ENCODE data around the gene PACS2.

Gene PACS2

GRCh38 chr14:105387530-105387922 is 73.0 kb downstream of the PACS2 start:
- Histone ChIP-seq H3K27ac (no peak overlapping the region), H4K20me1 (ENCODE audit: insufficient read depth) (no peaks in the 10 kb centered on the region), H3K36me3 (ENCODE audit: insufficient read depth) (no peaks in the 10 kb centered on the region), H3K79me2 (ENCODE audit: insufficient read depth, low read depth) (no peaks in the 10 kb centered on the region), H3K9ac (no peak overlapping the region), H3K27me3 (ENCODE audit: insufficient read depth, low read depth) (no peaks in the 10 kb centered on the region), H3K4me1 (ENCODE audit: low read depth, poor library complexity, severe bottlenecking) (no peaks in the 10 kb centered on the region), H2AFZ (ENCODE audit: low read depth) (no peak overlapping the region), H3K4me3 (IDR thresholded peaks at IDR 0.05; ENCODE audit: insufficient read depth, low read depth, low read length) (no peak overlapping the region), H3K4me2 (no peak overlapping the region)
- TF ChIP-seq CTCF (conservative IDR thresholded peaks at IDR 0.05; ENCODE audit: low read depth, low read length): no peak

GRCh38 chr14:105388110-105388951 is 73.8 kb downstream of the PACS2 start:
- H3K27me3 ChIP-seq (ENCODE audit: insufficient read depth, low read depth): no peaks in the 10 kb centered on the region
- no peak overlapping the region for H3K27ac ChIP-seq
- no peak overlapping the region for H3K9ac ChIP-seq
- no peak for TF ChIP-seq CTCF (conservative IDR thresholded peaks at IDR 0.05; ENCODE audit: low read depth, low read length)
- no peak overlapping the region for H3K4me2 ChIP-seq
- H2AFZ ChIP-seq (ENCODE audit: low read depth): no peak overlapping the region
- H3K36me3 ChIP-seq (ENCODE audit: insufficient read depth): no peaks in the 10 kb centered on the region
- no peak overlapping the region for H3K4me3 ChIP-seq (IDR thresholded peaks at IDR 0.05; ENCODE audit: insufficient read depth, low read depth, low read length)
- H3K79me2 ChIP-seq (ENCODE audit: insufficient read depth, low read depth): no peaks in the 10 kb centered on the region
- H3K4me1 ChIP-seq (ENCODE audit: low read depth, poor library complexity, severe bottlenecking): no peaks in the 10 kb centered on the region
- H4K20me1 ChIP-seq (ENCODE audit: insufficient read depth): no peaks in the 10 kb centered on the region

- no peaks in the 10 kb centered on the region for H3K27me3 ChIP-seq (ENCODE audit: insufficient read depth, low read depth)
- H3K4me2 ChIP-seq: no peak overlapping the region
- TF ChIP-seq CTCF (conservative IDR thresholded peaks at IDR 0.05; ENCODE audit: low read depth, low read length): no peak
- no peak overlapping the region for H3K27ac ChIP-seq
- no peak overlapping the region for H3K4me3 ChIP-seq (IDR thresholded peaks at IDR 0.05; ENCODE audit: insufficient read depth, low read depth, low read length)
- no peak overlapping the region for H2AFZ ChIP-seq (ENCODE audit: low read depth)
- H3K4me1 ChIP-seq (ENCODE audit: low read depth, poor library complexity, severe bottlenecking): no peaks in the 10 kb centered on the region
- no peak overlapping the region for H3K9ac ChIP-seq
- no peaks in the 10 kb centered on the region for H4K20me1 ChIP-seq (ENCODE audit: insufficient read depth)
- no peaks in the 10 kb centered on the region for H3K36me3 ChIP-seq (ENCODE audit: insufficient read depth)
- H3K79me2 ChIP-seq (ENCODE audit: insufficient read depth, low read depth): no peaks in the 10 kb centered on the region
These were observed 74.4 kb downstream of the PACS2 start for GRCh38 chr14:105388976-105389375.

- no peak overlapping the region for H2AFZ ChIP-seq (ENCODE audit: low read depth)
- no peaks in the 10 kb centered on the region for H3K27me3 ChIP-seq (ENCODE audit: insufficient read depth, low read depth)
- no peak overlapping the region for H3K9ac ChIP-seq
- no peaks in the 10 kb centered on the region for H3K36me3 ChIP-seq (ENCODE audit: insufficient read depth)
- no peak overlapping the region for H3K4me2 ChIP-seq
- H3K4me3 ChIP-seq (IDR thresholded peaks at IDR 0.05; ENCODE audit: insufficient read depth, low read depth, low read length): no peak overlapping the region
- H3K79me2 ChIP-seq (ENCODE audit: insufficient read depth, low read depth): no peaks in the 10 kb centered on the region
- TF ChIP-seq CTCF (conservative IDR thresholded peaks at IDR 0.05; ENCODE audit: low read depth, low read length): no peak
- no peak overlapping the region for H3K27ac ChIP-seq
- H3K4me1 ChIP-seq (ENCODE audit: low read depth, poor library complexity, severe bottlenecking): no peaks in the 10 kb centered on the region
- no peaks in the 10 kb centered on the region for H4K20me1 ChIP-seq (ENCODE audit: insufficient read depth)
These were observed 75.0 kb downstream of the PACS2 start for GRCh38 chr14:105389534-105389933.

Measured in KMS-11 (cell line).